NCI-H1694 treated with DMSO at 0.1 percent for 48 hours (cell line): ENCODE measurements around the gene RLF.

ENCODE experiments used
- DNase-seq: peaks from one replicate; lab custom pipeline; 2025; lab: John Stamatoyannopoulos, UW

RLF gene

GRCh38 chr1:40243351-40243750 is 82.2 kb downstream of the RLF start:
- DNase-seq: no peak

- no peak for DNase-seq
Observed at GRCh38 chr1:40244138-40244744, 83.1 kb downstream of the RLF start.

GRCh38 chr1:40245686-40246085 is 84.5 kb downstream of the RLF start:
- DNase-seq: no peak

- no peak for DNase-seq
Observed at GRCh38 chr1:40247655-40248054, 86.5 kb downstream of the RLF start, which contains the start of gene TMCO2. TMCO2 (plus strand) TSS chr1:40247937; CDS start chr1:40247994, 57 bp downstream.

- DNase-seq: no peak
Observed at GRCh38 chr1:40248412-40248811, 87.2 kb downstream of the RLF start.

- DNase-seq: no peak
Observed at GRCh38 chr1:40251456-40251855, 90.3 kb downstream of the RLF start.

GRCh38 chr1:40252601-40253000 is 91.4 kb downstream of the RLF start:
- no peak for DNase-seq

GRCh38 chr1:40255231-40255630 is 94.0 kb downstream of the RLF start:
- no peak for DNase-seq

- no peak for DNase-seq
Observed at GRCh38 chr1:40256401-40257084, 95.4 kb downstream of the RLF start.

- no peak for DNase-seq
Observed at GRCh38 chr1:40257313-40257687, 96.1 kb downstream of the RLF start.

GRCh38 chr1:40257688-40258444 is 96.7 kb downstream of the RLF start, which contains the start of gene ZMPSTE24:
ZMPSTE24 (plus strand) TSS chr1:40258236; CDS start chr1:40258272, 36 bp downstream.
- DNase-seq: peak; percentile 92

GRCh38 chr1:40258445-40258769 is 97.2 kb downstream of the RLF start:
- DNase-seq: no peak

GRCh38 chr1:40264354-40264781 is 103.2 kb downstream of the RLF start:
- DNase-seq: no peak

GRCh38 chr1:40265298-40265697 is 104.1 kb downstream of the RLF start:
- DNase-seq: no peak

GRCh38 chr1:40265919-40266318 is 104.7 kb downstream of the RLF start:
- DNase-seq: no peak

GRCh38 chr1:40266786-40267535 is 105.8 kb downstream of the RLF start:
- DNase-seq: no peak

GRCh38 chr1:40267767-40268187 is 106.6 kb downstream of the RLF start:
- no peak for DNase-seq

GRCh38 chr1:40268211-40268610 is 107.0 kb downstream of the RLF start:
- DNase-seq: no peak

- DNase-seq: no peak
Observed at GRCh38 chr1:40270152-40270834, 109.1 kb downstream of the RLF start.

- DNase-seq: no peak
Observed at GRCh38 chr1:40272653-40273213, 111.5 kb downstream of the RLF start.

GRCh38 chr1:40273547-40274166 is 112.5 kb downstream of the RLF start:
- DNase-seq: no peak
